ENCODE data around the gene RIPOR3. TPM values are rescaled to one million over a fixed set of nuclear protein-coding genes. Genes with fewer than 3 reads are reported as not detected.

RIPOR3 gene
- total RNA-seq, 2 donors from 2014 or later, result 4.5 to 8.4 TPM

DNA sequence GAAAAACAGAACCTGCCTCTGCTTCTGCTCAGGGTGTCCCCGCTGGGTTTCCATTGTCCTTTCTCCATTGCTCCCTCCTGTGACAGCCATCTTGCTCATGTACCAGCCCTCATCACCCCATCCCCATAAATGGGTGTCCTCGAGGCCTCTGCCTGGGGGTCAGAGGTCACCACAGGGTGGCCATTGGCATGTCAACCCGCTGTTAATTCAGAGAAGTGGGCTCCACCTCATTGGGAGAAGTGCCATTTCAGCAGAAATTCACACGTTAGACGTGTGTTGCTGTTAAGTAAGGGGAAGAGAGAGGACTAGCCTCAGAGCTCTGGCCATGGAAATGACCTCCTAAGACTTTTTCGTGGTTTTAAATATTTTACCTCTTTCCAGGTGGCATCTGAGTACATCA, 109.2 kb downstream of the RIPOR3 start:
- ATAC-seq (ENCODE audit: insufficient number of reproducible peaks, low FRiP score, low read depth) (no peak), DNase-seq (ENCODE audit: low spot score) (no peak)
- Histone ChIP-seq H3K9me3 (no peaks in the 10 kb centered on the region), H3K4me1 (ENCODE audit: control insufficient read depth in 1 of 2, low read depth in 2 of 2) (peaks cover 0 to 6% of the 10 kb centered on the region in 2 donors), H3K36me3 (peaks cover 69% of the 10 kb centered on the region), H3K27ac (no peak overlapping the region), H3K4me3 (no peak overlapping the region), H3K27me3 (replicated peaks; ENCODE audit: insufficient read depth) (no peaks in the 10 kb centered on the region)
- no peak for TF ChIP-seq CTCF (IDR thresholded peaks at IDR 0.05)

DNA sequence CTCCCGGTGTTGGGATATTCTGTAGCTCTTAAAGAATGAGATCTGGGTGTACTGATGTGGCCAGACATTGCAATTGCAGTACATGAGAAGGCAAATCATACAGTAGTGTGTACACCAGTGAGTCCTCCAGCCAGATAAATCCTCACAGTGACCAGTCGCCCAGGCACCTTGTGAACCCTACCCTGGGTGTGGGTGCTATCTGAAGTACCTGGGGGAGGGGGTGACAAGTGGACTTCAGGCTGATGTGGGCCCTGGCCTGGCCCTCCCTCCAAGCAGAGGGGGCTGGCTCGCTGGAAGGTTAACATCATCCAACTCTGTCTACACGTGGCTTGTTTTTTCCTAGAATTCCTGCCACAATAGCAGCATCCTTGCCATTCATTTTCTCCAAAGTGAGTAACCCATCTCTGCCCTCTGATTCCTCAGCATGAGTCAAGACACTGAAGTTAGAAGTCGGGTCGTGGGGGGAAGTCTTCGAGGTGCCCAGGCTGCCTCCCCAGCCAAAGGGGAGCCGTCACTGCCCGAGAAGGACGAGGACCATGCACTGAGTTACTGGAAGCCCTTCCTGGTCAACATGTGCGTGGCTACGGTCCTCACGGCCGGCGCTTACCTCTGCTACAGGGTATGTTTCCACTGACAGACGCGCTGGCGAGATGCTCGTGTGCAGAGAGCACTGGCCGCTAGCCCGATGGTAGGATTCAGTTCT, 110.3 kb downstream of the RIPOR3 start:
- no peak overlapping the region for H3K27ac ChIP-seq
- ATAC-seq (ENCODE audit: insufficient number of reproducible peaks, low FRiP score, low read depth) (no peak), DNase-seq (ENCODE audit: low spot score) (no peak)
- H3K4me3 ChIP-seq, result no peak overlapping the region
- no peaks in the 10 kb centered on the region for H3K9me3 ChIP-seq
- peaks cover 0 to 6% of the 10 kb centered on the region in 2 donors for H3K4me1 ChIP-seq (ENCODE audit: control insufficient read depth in 1 of 2, low read depth in 2 of 2)
- no peaks in the 10 kb centered on the region for H3K27me3 ChIP-seq (replicated peaks; ENCODE audit: insufficient read depth)
- peaks cover 62% of the 10 kb centered on the region for H3K36me3 ChIP-seq
- TF ChIP-seq CTCF (IDR thresholded peaks at IDR 0.05), result no peak

GRCh38 chr20:50580016-50580747, 111.2 kb downstream of the RIPOR3 start:
- H3K27me3 ChIP-seq (replicated peaks; ENCODE audit: insufficient read depth), result no peaks in the 10 kb centered on the region
- DNase-seq (ENCODE audit: low spot score), result no peak
- H3K4me1 ChIP-seq (ENCODE audit: control insufficient read depth in 1 of 2, low read depth in 2 of 2), result peaks cover 0 to 6% of the 10 kb centered on the region in 2 donors
- ATAC-seq (ENCODE audit: insufficient number of reproducible peaks, low FRiP score, low read depth), result no peak
- peak; percentile 77 for TF ChIP-seq CTCF (IDR thresholded peaks at IDR 0.05)
- H3K36me3 ChIP-seq, result peaks cover 58% of the 10 kb centered on the region
- no peaks in the 10 kb centered on the region for H3K9me3 ChIP-seq
- no peak overlapping the region for H3K27ac ChIP-seq
- H3K4me3 ChIP-seq, result no peak overlapping the region

- no peak for DNase-seq (ENCODE audit: low spot score)
- H3K27ac ChIP-seq, result no peak overlapping the region
- H3K36me3 ChIP-seq, result peaks cover 64% of the 10 kb centered on the region
These were observed 111.8 kb downstream of the RIPOR3 start for GRCh38 chr20:50579511-50579910.

More at GRCh38 chr20:50579511-50579910, 111.8 kb downstream of the RIPOR3 start:
- TF ChIP-seq CTCF (IDR thresholded peaks at IDR 0.05), result no peak
- Histone ChIP-seq H3K27me3 (replicated peaks; ENCODE audit: insufficient read depth) (no peaks in the 10 kb centered on the region), H3K4me3 (no peak overlapping the region), H3K9me3 (no peaks in the 10 kb centered on the region), H3K4me1 (ENCODE audit: control insufficient read depth in 1 of 2, low read depth in 2 of 2) (peaks cover 0 to 6% of the 10 kb centered on the region in 2 donors)
- no peak for ATAC-seq (ENCODE audit: insufficient number of reproducible peaks, low FRiP score, low read depth)
